Chondrocyte (in vitro differentiated cells): ENCODE data around the gene NONO. TPM values are rescaled to one million over a fixed set of nuclear protein-coding genes. Genes with fewer than 3 reads are reported as not detected.
"Not testable (repeated sequence)": the region's sequence is repeated elsewhere in the genome, so short reads cannot be mapped to it uniquely, and the experiment has no call there.

Experiments
- DNase-seq: peaks from one replicate; pipeline ENCODE4 v3.0.0; 2021; ENCODE audit warnings: mixed read lengths, low spot score
- H3K27ac Mint-ChIP-seq: one replicate; pipeline ENCODE4 v1.8.0; 2021; ENCODE audit warnings: mild to moderate bottlenecking, moderate library complexity, mixed read lengths; ENCODE audit not compliant: unreplicated experiment
- H3K27me3 Mint-ChIP-seq: 2 replicates; pipeline ENCODE4 v1.8.0; 2021; ENCODE audit warnings: low read depth, mixed read lengths
- H3K36me3 Mint-ChIP-seq: 2 replicates; pipeline ENCODE4 v1.8.0; 2021; ENCODE audit warnings: low read depth, mixed read lengths
- H3K4me1 Mint-ChIP-seq: 2 replicates; pipeline ENCODE4 v1.8.0; 2021; ENCODE audit warnings: low read depth, mild to moderate bottlenecking, mixed read lengths
- H3K4me3 Mint-ChIP-seq: one replicate; pipeline ENCODE4 v1.8.0; 2021; ENCODE audit warnings: mild to moderate bottlenecking, moderate library complexity, mixed read lengths; ENCODE audit not compliant: unreplicated experiment
- H3K9me3 Mint-ChIP-seq: 2 replicates; pipeline ENCODE4 v1.8.0; 2021; ENCODE audit warnings: low read depth, mixed read lengths
- CTCF ChIP-seq: fragments of 200-600 bp; sonication (generic); IDR thresholded peaks from 2 replicates; pipeline ENCODE4 v1.5.0; 2021; ENCODE audit warnings: antibody characterized with exemption, mild to moderate bottlenecking, moderate library complexity
- total RNA-seq: library from RNA; stranded (reverse); gene quantifications from 3 replicates; pipeline ENCODE4 v1.2.1, GENCODE V29; 2021

NONO gene
- total RNA-seq, 1 donor from 2014 or later = 354 TPM

GRCh38 chrX:71292669-71293365 lies 9.4 kb downstream of the NONO start:
- Mint-ChIP-seq H3K4me1 (peaks cover 37% of the 10 kb centered on the region), H3K4me3 (no peak overlapping the region), H3K9me3 (peaks cover 6% of the 10 kb centered on the region), H3K27ac (peak overlapping the region; percentile 78), H3K27me3 (no peaks in the 10 kb centered on the region), H3K36me3 (peaks cover 30% of the 10 kb centered on the region)
- DNase-seq = no peak
- no peak for TF ChIP-seq CTCF

- TF ChIP-seq CTCF = no peak
- H3K36me3 Mint-ChIP-seq = peaks cover 48% of the 10 kb centered on the region
Measured at GRCh38 chrX:71296806-71297205, 13.4 kb downstream of the NONO start.

GRCh38 chrX:71298119-71298518 lies 14.7 kb downstream of the NONO start:
- Mint-ChIP-seq H3K27ac (no peak overlapping the region), H3K4me3 (no peak overlapping the region), H3K4me1 (peaks cover 17% of the 10 kb centered on the region), H3K36me3 (peaks cover 46% of the 10 kb centered on the region), H3K27me3 (no peaks in the 10 kb centered on the region), H3K9me3 (peaks cover 6% of the 10 kb centered on the region)
- no peak for DNase-seq
- no peak for TF ChIP-seq CTCF

More at GRCh38 chrX:71296806-71297205, 13.4 kb downstream of the NONO start:
- no peak for DNase-seq
- Mint-ChIP-seq H3K9me3 (peaks cover 6% of the 10 kb centered on the region), H3K4me3 (no peak overlapping the region), H3K27me3 (no peaks in the 10 kb centered on the region), H3K4me1 (peaks cover 29% of the 10 kb centered on the region), H3K27ac (peak overlapping the region; percentile 66)

GRCh38 chrX:71300064-71300463 lies 16.6 kb downstream of the NONO start:
- H3K4me3 Mint-ChIP-seq, DNase-seq, H3K27me3 Mint-ChIP-seq, H3K9me3 Mint-ChIP-seq: not testable (repeated sequence)
- H3K4me1 Mint-ChIP-seq = peaks cover 16% of the 10 kb centered on the region
- peak overlapping the region; percentile 3 for H3K27ac Mint-ChIP-seq
- H3K36me3 Mint-ChIP-seq = peaks cover 43% of the 10 kb centered on the region

- peak overlapping the region; percentile 45 for H3K27ac Mint-ChIP-seq
- H3K4me1 Mint-ChIP-seq = peaks cover 16% of the 10 kb centered on the region
- H3K36me3 Mint-ChIP-seq = peaks cover 43% of the 10 kb centered on the region
- not testable (repeated sequence) for DNase-seq, H3K27me3 Mint-ChIP-seq, H3K4me3 Mint-ChIP-seq, H3K9me3 Mint-ChIP-seq
Measured at GRCh38 chrX:71300495-71300894, 17.1 kb downstream of the NONO start.

GRCh38 chrX:71301195-71301924 lies 17.9 kb downstream of the NONO start, which contains the start of gene ITGB1BP2:
TSS of gene ITGB1BP2 (plus strand) at chrX:71301750. CDS start at chrX:71301807, 57 bp downstream.
- no peak for DNase-seq
- no peak for TF ChIP-seq CTCF
- H3K4me3 Mint-ChIP-seq = peak within 1 kb of the TSS; percentile 47
- peak within 1 kb of the TSS; percentile 74 for H3K27ac Mint-ChIP-seq
- H3K9me3 Mint-ChIP-seq = peaks cover 3% of the 10 kb centered on the region
- H3K27me3 Mint-ChIP-seq = no peaks in the 10 kb centered on the region
- H3K4me1 Mint-ChIP-seq = peaks cover 16% of the 10 kb centered on the region
- peaks cover 40% of the 10 kb centered on the region for H3K36me3 Mint-ChIP-seq
